OCI-LY7 (cell line): ENCODE data around the gene DEPDC1B.
"Not testable (repeated sequence)": the region's sequence is repeated elsewhere in the genome, so short reads cannot be mapped to it uniquely, and the experiment has no call there.

Experiments
- CTCF ChIP-seq: fragments of 200-600 bp; sonication (generic); conservative IDR thresholded peaks from 2 replicates; pipeline ENCODE4 v1.5.1; 2014; ENCODE audit warnings: mild to moderate bottlenecking, antibody characterized with exemption, low read length, moderate library complexity, mixed read lengths
- EZH2phosphoT487 ChIP-seq: fragments of 200-600 bp; sonication (generic); IDR thresholded peaks from 2 replicates; pipeline ENCODE4 v1.6.1; 2018; ENCODE audit warnings: low read depth, borderline replicate concordance, mild to moderate bottlenecking, mixed run types, antibody characterized with exemption, low read length, moderate library complexity, mixed read lengths

GRCh38 chr5:60682007-60682406 is 18.0 kb downstream of the DEPDC1B start:
- not testable (repeated sequence) for TF ChIP-seq CTCF, EZH2phosphoT487
